HG03432 (cell line): ENCODE data around the gene C1orf232.

Experiments used
- ATAC-seq: cut with Tn5 transposase; IDR thresholded peaks from one replicate; pipeline ENCODE4 v1.9.1; 2021; ENCODE audit warnings: mild to moderate bottlenecking, moderate library complexity; ENCODE audit not compliant: unreplicated experiment

C1orf232 gene

GRCh38 chr1:26168410-26169197 lies at the start of gene C1orf232:
TSS of gene C1orf232 (minus strand) at chr1:26168963. CDS start at chr1:26168499, 464 bp downstream.
- ATAC-seq: no peak

DNA sequence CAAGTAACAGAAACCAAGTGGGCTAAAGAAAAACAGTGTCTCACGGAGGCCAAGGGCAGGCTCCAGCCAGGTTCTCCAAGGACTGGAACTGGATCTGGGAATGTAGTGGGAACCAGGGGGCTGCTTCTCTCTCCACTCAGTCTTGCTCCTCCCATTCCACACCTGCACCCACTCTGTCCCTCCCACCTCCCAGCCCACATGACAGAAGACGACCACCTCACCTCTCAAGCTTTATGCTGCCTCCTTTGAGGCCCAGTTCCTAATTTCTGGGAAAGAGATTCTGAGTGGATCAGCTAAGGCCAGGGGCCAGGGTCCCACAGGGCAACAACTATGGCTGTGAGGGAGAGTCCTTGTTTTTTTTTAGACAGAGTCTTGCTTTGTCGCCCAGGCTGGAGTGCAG lies 46.5 kb upstream of the C1orf232 start:
- ATAC-seq: no peak

DNA sequence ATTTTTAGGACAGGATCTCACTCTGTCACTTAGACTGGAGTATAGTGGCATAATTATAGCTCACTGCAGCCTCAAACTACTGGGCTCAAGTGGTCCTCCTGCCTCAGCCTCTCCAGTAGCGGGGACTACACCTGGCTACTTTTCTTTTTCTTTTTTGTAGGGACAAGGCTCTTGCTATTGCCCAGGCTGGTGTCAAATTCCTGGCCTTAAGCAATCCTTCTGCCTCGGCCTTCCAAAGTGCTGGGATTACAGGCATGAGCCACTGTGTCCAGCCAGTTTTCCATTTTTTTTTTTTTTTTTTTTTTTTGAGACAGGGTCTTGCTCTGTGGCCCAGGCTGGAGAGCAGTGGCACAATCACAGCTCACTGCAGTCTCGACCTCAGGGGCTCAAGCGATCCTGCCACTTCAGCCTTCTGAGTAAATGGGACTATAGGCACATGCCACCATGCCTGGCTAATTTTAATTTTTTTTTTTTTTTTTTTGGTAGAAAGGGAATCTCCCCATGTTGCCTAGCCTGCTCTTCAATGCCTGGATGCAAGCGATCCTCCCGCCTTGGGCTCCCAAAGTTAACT lies 44.7 kb upstream of the C1orf232 start:
- no peak for ATAC-seq

- no peak for ATAC-seq
These were observed 44.0 kb upstream of the C1orf232 start for GRCh38 chr1:26212726-26213125.

- ATAC-seq: no peak
These were observed 41.5 kb upstream of the C1orf232 start for GRCh38 chr1:26210147-26210870.

GRCh38 chr1:26203642-26204318 lies 35.0 kb upstream of the C1orf232 start:
- ATAC-seq: no peak

DNA sequence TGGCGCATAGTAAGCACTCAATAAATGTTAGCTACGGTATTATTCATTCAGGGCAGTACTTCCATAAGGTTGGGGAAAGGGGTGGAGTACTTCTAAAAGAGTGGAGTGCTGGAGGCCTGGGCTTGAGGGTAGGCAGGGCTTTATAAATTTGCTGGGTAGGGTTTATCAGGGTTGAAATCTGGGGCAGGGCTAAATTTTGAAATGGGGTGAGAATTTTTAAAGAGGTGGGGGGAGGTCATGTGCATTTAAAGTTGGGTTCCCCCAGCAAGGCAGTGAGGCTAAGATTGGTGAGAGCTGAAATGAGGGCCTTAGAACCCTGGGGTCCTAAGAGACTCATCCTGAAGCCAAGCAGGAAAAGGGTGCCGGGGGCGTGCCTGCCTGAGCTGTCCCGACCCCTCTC lies 31.6 kb upstream of the C1orf232 start:
- no peak for ATAC-seq

GRCh38 chr1:26197813-26198212 lies 29.1 kb upstream of the C1orf232 start:
- no peak for ATAC-seq

DNA sequence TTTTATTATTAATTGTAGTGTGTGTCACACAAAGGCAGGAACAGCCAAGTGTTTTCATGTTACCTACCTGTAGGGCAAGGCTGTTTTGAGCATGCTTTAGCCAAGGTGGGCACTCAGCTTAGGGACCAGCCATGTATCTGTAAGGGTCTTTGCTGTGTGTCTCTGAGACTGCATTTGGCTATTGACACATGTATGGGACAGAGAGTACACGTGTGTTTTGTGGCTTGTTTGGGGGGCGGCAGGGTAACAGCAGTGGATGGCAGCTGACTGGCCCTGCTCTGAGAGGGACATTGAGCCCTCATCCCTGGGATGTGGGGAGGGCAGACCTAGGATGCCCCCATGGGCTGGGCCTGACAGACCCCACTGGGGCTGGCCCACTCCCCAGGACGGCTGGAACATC lies 28.5 kb upstream of the C1orf232 start:
- no peak for ATAC-seq

DNA sequence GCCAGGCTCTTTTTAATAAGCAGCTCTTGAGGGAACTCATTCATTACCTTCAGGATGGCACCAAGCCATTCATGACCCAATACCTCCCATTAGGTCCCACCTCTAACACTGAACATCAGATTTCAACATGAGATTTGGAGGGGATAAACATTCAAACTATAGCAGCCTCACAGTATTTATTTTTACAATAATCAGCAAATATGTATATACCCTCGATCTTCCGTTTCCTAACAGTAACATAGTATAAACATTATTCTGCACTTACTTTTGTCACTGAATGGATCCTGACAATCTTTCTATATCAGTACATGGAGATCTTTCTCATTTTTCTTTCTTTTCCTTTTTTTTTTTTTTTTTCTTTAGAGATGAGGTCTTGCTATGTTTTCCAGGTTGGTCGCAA lies 27.0 kb upstream of the C1orf232 start:
- ATAC-seq: no peak

DNA sequence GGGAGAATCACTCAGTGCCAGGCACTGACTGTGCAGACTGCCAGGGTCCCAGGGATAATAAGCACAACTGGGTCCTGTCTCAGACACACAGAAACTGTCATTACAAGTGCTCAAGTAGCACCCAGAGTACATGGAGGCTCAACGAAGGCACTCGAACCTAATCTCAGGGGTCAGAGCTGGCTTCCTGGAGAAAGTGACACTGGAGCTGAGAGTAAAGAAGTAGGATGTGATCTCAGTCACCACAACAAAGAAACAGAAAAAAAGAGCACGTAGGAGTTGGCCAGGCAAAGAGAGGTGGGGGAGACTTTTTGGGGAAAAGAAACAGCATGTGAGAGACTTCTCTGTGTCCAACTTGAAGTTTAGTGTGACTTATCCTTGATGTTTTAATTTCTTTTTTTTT lies 23.0 kb upstream of the C1orf232 start:
- no peak for ATAC-seq

DNA sequence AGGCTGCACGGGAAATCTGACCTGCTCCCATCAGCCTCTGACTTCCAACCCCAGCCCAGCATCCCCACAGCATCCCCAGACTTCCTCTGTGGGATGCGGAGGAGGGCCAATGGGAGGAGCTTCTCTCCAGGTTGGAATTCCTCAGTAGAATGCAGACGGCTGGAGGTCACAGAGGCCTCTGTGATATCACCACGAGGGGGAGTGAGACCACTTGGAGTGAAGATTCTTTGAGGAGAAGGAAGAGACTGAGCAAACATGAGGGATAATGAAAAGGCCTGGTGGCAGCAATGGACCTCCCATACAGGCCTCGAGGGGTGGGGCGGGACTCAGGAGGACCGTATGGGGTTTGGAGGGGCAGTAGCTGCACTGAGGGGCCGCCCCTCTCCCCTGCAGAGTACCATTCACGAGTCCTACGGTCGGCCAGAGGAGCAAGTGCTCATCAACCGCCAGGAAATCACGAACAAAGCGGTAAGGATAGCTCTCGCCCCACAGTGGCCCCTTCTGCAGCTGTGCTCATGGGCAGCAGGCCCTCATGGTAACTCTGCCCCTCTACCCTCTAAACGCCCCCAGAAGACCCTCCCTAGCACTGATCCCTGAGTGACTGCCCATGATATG lies 21.7 kb upstream of the C1orf232 start, which contains the start of gene CATSPER4:
CATSPER4 (plus strand) TSS at position 230 of the 615 bp plus-strand sequence; CDS start at position 256, 26 bp downstream.
- no peak for ATAC-seq

DNA sequence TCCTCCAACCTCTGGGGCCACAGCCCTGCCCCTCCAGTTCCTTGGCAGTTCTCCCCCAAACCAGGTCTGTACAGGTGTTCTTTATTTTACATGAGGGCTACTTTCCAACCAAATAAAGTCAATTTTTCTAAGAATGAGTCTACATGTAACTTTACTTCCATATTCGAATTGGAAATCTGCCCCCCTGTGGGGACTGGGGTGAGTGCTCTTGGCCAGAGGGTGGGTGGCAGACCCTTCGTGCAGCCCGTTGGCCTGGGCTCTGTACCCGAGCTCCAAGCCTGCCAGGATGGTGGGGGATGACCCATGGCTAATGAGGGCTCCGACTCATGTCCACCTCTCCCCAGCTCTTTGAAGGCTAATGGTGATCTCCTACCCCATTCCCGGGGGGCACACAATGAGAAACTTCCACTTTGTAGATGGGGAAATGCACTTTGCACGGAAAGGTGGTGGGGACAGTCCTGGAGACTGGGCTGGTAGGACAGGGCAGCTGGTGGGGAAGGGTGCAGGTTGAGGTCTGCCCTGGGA lies 21.1 kb upstream of the C1orf232 start:
- no peak for ATAC-seq

DNA sequence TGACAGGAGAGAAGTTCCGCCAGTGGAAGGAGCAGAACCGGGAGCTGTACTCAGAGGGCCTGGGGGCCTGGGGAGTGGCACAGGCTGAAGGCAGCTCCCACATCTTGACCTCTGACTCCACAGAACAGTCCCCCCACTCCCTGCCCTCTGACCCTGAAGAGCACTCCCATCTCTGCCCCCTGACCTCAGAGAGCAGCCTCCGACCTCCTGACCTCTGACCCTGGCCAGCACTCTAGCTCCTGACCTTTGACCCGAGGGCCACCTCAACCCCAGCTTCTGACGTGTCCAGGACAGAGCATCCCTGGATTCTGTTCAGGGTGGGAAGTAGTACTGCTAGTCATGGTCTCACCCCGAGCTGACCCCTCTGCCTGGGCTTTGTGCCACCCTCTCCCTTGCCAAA lies 20.6 kb upstream of the C1orf232 start:
- no peak for ATAC-seq

DNA sequence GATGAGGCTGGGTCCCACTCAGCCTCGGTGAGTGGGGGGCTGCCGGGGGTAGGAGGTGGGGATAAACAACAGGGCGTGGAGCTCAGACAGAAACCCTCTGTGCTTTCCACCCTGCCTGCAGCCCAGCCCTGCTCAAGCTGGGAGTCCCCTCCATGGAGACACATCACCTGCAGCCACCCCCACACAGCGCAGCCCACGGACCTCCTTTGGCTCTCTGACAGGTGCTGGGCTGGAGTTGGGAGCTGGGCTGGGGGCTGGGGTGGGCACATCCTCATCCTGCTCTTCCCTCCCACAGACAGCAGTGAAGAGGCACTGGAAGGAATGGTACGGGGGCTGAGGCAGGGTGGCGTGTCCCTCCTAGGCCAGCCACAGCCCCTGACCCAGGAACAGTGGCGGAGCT lies 19.7 kb upstream of the C1orf232 start:
- ATAC-seq: no peak

DNA sequence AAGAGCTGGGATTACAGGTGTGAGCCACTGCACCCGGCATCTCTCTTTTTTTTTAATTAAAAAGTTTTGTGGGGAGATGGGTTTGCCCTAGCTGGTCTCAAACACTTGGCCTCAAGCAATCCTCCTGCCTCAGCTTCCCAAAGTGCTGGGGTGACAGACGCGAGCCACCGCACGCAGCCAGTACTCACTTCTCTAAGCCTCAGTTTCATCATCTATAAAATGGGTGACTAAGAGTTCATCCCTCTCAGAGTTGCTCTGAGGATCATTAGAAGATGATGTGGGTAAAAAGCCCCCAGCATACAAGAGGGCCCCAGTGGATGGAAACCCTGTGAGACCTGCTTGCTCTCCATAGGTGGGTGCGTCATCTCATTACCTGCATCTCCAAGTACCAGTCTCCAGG lies 19.1 kb upstream of the C1orf232 start:
- no peak for ATAC-seq

- no peak for ATAC-seq
These were observed 16.1 kb upstream of the C1orf232 start for GRCh38 chr1:26184883-26185282.

DNA sequence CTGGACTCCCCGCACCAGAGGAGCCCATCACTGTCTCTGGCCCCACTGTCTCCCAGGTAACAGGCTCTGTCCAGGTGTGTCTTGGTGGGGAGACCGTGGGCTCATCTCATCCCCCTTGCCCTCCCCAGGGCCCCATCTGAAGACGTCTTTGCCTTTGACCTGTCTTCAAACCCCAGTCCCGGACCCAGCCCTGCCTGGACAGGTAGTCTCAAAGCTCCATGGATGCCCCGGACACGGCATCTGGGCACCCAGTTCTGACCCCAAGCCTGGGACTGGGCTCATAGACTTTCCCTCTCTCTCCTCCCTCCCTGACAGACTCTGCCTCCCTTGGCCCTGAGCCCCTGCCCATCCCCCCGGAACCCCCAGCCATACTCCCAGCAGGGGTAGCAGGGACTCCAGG lies 15.3 kb upstream of the C1orf232 start:
- no peak for ATAC-seq

DNA sequence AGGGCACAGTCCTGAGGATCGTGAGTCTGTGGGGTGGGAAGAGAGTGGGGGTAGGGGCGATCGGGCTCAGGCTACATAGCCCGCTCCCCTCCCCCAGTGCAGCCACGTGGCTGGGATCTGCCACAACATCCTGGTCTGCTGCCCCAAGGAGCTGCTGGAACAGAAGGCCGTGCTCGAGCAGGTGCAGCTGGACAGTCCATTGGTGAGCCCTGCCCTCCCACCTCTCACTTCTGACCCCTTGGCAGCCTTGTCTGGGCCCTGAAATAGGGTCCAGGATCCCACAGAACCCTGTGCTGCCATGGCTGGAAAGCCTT lies 13.6 kb upstream of the C1orf232 start:
- no peak for ATAC-seq

GRCh38 chr1:26181586-26182382 lies 13.0 kb upstream of the C1orf232 start:
- ATAC-seq: no peak
